GM12892 (cell line): Measurements from ENCODE around the gene SERPINA9. TPM values are rescaled to one million over a fixed set of nuclear protein-coding genes. Genes with fewer than 3 reads are reported as not detected.
"Not testable (repeated sequence)": the region's sequence is repeated elsewhere in the genome, so short reads cannot be mapped to it uniquely, and the experiment has no call there.

Experiments used
- DNase-seq: peaks from one replicate; pipeline ENCODE4 v3.0.0; 2011; ENCODE audit not compliant: insufficient read length
- FAIRE-seq: peaks from 2 replicates; lab custom pipeline; 2011; peaks lifted over from hg19 to GRCh38; lab: Jason Lieb, UNC
- POLR2A ChIP-seq: IDR thresholded peaks from 2 replicates; pipeline ENCODE4 v1.6.1; 2011; ENCODE audit warnings: low read depth, low read length, control low read depth
- POLR2AphosphoS5 ChIP-seq: IDR thresholded peaks from 2 replicates; pipeline ENCODE4 v1.6.1; 2011; ENCODE audit warnings: low read depth, low read length, control low read depth
- TAF1 ChIP-seq: IDR thresholded peaks from 2 replicates; pipeline ENCODE4 v1.6.1; 2011; ENCODE audit warnings: low read depth, mild to moderate bottlenecking, control low read depth, low read length, borderline replicate concordance
- polyA plus RNA-seq: library from polyadenylated mRNA; unstranded; fragments of >200 nt; gene quantifications from one replicate; pipeline ENCODE4 v1.2.1, GENCODE V29; 2012; ENCODE audit warnings: missing spikeins, inconsistent platforms; ENCODE audit not compliant: missing spikeins

SERPINA9 gene
- polyA plus RNA-seq = not detected

GRCh38 chr14:94476023-94476422 is at the start of gene SERPINA9:
Gene SERPINA9, minus strand, starts transcription at chr14:94476197. Its CDS starts 6,357 bp downstream, at chr14:94469840.
- FAIRE-seq = no peak
- TF ChIP-seq POLR2A (no peak), TAF1 (no peak), POLR2AphosphoS5 (no peak)
- no peak for DNase-seq

- TF ChIP-seq POLR2AphosphoS5 (no peak), TAF1 (no peak), POLR2A (no peak)
- DNase-seq (no peak), FAIRE-seq (no peak)
Measured at GRCh38 chr14:94524093-94524492, 48.1 kb upstream of the SERPINA9 start.

GRCh38 chr14:94523265-94523664 is 47.3 kb upstream of the SERPINA9 start:
- no peak for DNase-seq
- no peak for FAIRE-seq
- no peak for TF ChIP-seq POLR2AphosphoS5
- no peak for TF ChIP-seq TAF1
- TF ChIP-seq POLR2A = no peak

- TF ChIP-seq TAF1 (no peak), POLR2A (no peak)
- DNase-seq = no peak
- no peak for FAIRE-seq
Measured at GRCh38 chr14:94522115-94522724, 46.2 kb upstream of the SERPINA9 start.

- DNase-seq (no peak), FAIRE-seq (no peak)
- TF ChIP-seq POLR2A = no peak
- TF ChIP-seq POLR2AphosphoS5 = no peak
- no peak for TF ChIP-seq TAF1
Measured at GRCh38 chr14:94521375-94522114, 45.5 kb upstream of the SERPINA9 start.

- DNase-seq (no peak), FAIRE-seq (no peak)
- TF ChIP-seq POLR2AphosphoS5 (no peak), POLR2A (no peak), TAF1 (no peak)
Measured at GRCh38 chr14:94517641-94518257, 41.8 kb upstream of the SERPINA9 start.

GRCh38 chr14:94517248-94517640 is 41.2 kb upstream of the SERPINA9 start:
- FAIRE-seq = no peak
- DNase-seq = no peak
- TF ChIP-seq POLR2A = no peak
- TF ChIP-seq POLR2AphosphoS5 = no peak
- no peak for TF ChIP-seq TAF1

DNA sequence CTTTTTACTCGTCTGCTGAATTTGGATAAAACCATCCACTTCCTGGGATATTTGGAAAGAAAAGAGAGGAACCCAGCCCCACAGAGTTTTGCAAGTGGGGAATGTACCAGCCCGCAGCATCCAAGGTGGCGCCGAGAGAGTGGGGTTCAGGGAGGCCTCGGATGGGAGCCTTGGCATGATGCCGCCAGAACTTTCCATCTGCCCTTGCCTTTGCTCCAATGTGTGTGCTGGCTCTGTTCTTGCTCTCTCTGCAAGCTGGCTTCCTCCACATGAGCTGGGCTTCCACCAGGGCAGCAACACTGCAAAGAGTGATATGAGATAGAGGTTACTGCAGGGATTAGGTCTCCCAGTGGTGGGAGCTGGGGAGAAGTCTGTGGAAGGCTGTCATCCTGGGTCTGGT is 39.9 kb upstream of the SERPINA9 start:
- TF ChIP-seq POLR2AphosphoS5 = no peak
- TF ChIP-seq POLR2A = no peak
- TF ChIP-seq TAF1 = no peak
- no peak for FAIRE-seq
- no peak for DNase-seq

GRCh38 chr14:94515426-94515825 is 39.4 kb upstream of the SERPINA9 start:
- DNase-seq (no peak), FAIRE-seq (no peak)
- TF ChIP-seq POLR2A (no peak), TAF1 (no peak), POLR2AphosphoS5 (no peak)

DNA sequence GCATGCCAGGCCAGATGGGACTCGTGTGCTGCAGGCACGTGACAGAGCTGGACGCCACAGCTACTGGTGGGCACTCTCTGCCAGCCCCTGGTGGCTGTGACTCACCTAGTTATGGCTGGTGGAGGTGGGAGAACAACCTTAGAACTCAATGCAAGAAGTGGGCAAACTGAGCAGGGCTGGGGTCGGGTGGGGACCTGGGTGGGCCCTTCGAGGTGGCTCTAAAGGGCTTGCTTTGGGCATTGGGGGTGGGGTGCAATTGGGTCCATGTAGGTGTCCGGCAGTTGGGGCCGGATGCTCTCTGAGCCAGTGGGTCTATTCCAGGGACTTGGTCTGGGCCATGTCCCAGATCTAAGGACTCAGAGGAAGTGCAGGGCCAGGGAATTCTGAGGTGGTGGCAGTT is 38.4 kb upstream of the SERPINA9 start:
- no peak for FAIRE-seq
- TF ChIP-seq POLR2AphosphoS5 = no peak
- no peak for TF ChIP-seq TAF1
- TF ChIP-seq POLR2A = no peak
- no peak for DNase-seq

GRCh38 chr14:94510481-94510880 is 34.5 kb upstream of the SERPINA9 start:
- not testable (repeated sequence) for FAIRE-seq, DNase-seq

GRCh38 chr14:94509356-94509755 is 33.4 kb upstream of the SERPINA9 start, which contains the start of gene SERPINA12:
Gene SERPINA12, minus strand, starts transcription at chr14:94509469. Its CDS starts 11,072 bp downstream, at chr14:94498397.
- no peak for DNase-seq
- TF ChIP-seq POLR2AphosphoS5 = no peak
- no peak for TF ChIP-seq POLR2A
- TF ChIP-seq TAF1 = no peak
- FAIRE-seq = no peak

DNA sequence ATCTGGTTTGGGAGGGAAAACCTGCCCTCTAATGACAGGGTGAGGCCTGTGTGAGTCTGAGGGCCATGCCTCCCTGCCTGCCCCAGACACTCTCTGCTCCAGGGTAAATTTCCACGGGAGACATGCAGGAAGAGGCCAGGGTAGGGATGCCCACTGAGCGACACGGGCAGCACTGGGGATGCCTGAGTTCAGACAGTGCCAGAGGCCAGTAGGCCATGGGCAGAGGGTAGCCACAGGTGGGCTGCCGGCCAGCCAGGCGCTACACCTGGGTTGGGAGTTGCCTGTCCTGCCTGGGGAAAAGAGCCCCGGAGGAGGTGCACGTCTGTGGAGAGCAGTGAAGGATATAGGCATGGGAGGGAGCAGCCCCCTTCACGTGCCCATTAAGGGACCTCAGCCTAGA is 29.6 kb upstream of the SERPINA9 start:
- TF ChIP-seq POLR2AphosphoS5 (no peak), TAF1 (no peak), POLR2A (no peak)
- no peak for FAIRE-seq

More for the DNA sequence above, 29.6 kb upstream of the SERPINA9 start:
- no peak for DNase-seq
